GM20000 (cell line): ENCODE measurements around the gene GREB1.

ENCODE experiments used
- DNase-seq: peaks from one replicate; pipeline ENCODE4 v3.0.0; 2012; ENCODE audit warnings: low spot score
- TF ChIP-seq, protein P1 (sequence below): IDR thresholded peaks from 2 replicates; pipeline ENCODE4 v1.5.1; 2012; ENCODE audit warnings: mild to moderate bottlenecking, control low read depth; ENCODE audit errors: extremely low read depth, missing control alignments

GREB1 gene

DNA sequence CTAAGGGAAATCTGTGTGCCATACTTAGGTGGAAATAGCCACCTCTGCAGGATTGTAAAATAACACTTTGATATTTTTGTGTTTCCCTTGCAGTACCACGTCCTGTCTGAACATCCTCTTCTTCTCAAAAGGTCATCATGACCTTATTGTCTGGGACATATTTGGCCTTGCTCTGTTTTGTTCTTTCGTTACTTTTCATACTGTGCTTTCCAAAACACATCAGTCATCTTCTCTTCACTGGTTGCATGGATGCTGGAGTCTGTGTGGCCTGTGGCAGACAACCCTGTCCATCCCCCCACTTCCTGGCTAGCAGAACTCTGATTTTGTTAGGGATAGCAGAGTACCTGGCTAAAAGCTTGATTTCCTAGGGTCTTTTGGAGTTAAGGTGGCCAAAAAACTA lies 9.4 kb upstream of the GREB1 start:
- DNase-seq, result no peak

DNA sequence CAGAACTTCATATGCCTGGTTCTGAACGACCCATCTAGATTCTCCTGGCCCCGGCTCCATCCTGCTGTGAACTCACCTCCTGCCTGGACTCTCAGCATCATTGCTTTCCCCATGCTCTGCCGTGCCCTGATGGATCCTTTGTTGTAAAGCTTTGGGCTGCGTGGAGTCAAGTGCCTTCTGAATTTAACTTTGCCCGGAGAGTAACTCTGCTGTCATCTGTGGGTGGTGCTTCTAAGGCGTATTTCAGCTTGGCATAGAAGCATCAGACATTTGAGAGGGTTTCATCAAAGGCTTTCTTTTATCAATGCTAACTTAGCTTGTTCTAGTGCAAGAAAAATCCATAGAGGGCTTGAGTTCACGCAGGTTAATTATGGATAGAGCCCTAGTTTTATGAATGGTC lies 8.1 kb upstream of the GREB1 start:
- TF ChIP-seq, protein P1, sequence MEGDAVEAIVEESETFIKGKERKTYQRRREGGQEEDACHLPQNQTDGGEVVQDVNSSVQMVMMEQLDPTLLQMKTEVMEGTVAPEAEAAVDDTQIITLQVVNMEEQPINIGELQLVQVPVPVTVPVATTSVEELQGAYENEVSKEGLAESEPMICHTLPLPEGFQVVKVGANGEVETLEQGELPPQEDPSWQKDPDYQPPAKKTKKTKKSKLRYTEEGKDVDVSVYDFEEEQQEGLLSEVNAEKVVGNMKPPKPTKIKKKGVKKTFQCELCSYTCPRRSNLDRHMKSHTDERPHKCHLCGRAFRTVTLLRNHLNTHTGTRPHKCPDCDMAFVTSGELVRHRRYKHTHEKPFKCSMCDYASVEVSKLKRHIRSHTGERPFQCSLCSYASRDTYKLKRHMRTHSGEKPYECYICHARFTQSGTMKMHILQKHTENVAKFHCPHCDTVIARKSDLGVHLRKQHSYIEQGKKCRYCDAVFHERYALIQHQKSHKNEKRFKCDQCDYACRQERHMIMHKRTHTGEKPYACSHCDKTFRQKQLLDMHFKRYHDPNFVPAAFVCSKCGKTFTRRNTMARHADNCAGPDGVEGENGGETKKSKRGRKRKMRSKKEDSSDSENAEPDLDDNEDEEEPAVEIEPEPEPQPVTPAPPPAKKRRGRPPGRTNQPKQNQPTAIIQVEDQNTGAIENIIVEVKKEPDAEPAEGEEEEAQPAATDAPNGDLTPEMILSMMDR, result no peak
- DNase-seq, result no peak

More for the DNA sequence above, 9.4 kb upstream of the GREB1 start:
- TF ChIP-seq, protein P1, result no peak

GRCh38 chr2:11527001-11527400 lies 6.8 kb upstream of the GREB1 start:
- TF ChIP-seq, protein P1, result no peak
- no peak for DNase-seq

GRCh38 chr2:11528228-11528627 lies 5.6 kb upstream of the GREB1 start:
- no peak for DNase-seq
- TF ChIP-seq, protein P1, result no peak

- TF ChIP-seq, protein P1, result no peak
- DNase-seq, result no peak
These were observed 2.9 kb upstream of the GREB1 start for GRCh38 chr2:11530864-11531465.

GRCh38 chr2:11532416-11533055 lies 1.3 kb upstream of the GREB1 start:
- TF ChIP-seq, protein P1, result no peak
- no peak for DNase-seq

DNA sequence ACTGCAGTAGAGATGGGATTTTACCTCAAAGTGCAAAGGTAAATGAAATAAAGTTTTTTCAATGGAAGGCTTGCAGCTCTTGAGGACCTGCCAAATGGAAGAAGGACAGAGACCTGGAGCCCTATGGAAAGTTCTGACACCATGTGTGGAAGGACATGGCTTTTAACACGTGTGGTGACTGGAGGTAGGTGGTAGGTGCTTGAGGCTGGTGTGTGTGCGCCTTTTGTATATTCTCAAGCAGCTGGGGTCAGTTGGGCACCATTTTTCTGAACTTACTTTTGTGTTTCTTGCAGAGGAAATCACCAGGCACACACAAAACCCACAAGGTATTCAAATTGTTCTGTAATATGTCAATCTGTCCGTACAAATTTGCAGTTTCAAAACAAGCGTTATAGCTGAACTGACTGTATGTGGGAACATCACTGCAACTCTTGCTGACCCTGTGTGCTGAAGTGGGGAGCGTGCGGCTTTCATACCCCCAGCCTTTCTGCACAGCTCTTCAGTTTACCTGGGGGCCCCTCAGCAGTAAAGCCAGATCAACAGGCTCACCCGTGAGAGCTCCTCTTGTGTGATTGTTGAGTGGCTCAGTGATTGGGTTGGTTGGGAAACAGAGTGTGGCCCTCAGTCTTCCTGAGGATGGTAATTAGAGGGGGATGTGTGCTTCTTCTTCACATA lies 363 bp downstream of the GREB1 start:
- no peak for DNase-seq
- TF ChIP-seq, protein P1, result no peak
